Measurements from ENCODE around the gene NOPCHAP1. TPM values are rescaled to one million over a fixed set of nuclear protein-coding genes. Genes with fewer than 3 reads are reported as not detected.
A peak's percentile ranks its signal among the peaks of the same experiment; 100 is the strongest.
"Not testable (repeated sequence)": the region's sequence is repeated elsewhere in the genome, so short reads cannot be mapped to it uniquely, and the experiment has no call there.

The NOPCHAP1 gene, protein sequence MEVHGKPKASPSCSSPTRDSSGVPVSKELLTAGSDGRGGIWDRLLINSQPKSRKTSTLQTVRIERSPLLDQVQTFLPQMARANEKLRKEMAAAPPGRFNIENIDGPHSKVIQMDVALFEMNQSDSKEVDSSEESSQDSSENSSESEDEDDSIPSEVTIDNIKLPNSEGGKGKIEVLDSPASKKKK
- 75.7 TPM for polyA plus RNA-seq (2012; ENCODE audit: insufficient read depth, insufficient read length)

DNA sequence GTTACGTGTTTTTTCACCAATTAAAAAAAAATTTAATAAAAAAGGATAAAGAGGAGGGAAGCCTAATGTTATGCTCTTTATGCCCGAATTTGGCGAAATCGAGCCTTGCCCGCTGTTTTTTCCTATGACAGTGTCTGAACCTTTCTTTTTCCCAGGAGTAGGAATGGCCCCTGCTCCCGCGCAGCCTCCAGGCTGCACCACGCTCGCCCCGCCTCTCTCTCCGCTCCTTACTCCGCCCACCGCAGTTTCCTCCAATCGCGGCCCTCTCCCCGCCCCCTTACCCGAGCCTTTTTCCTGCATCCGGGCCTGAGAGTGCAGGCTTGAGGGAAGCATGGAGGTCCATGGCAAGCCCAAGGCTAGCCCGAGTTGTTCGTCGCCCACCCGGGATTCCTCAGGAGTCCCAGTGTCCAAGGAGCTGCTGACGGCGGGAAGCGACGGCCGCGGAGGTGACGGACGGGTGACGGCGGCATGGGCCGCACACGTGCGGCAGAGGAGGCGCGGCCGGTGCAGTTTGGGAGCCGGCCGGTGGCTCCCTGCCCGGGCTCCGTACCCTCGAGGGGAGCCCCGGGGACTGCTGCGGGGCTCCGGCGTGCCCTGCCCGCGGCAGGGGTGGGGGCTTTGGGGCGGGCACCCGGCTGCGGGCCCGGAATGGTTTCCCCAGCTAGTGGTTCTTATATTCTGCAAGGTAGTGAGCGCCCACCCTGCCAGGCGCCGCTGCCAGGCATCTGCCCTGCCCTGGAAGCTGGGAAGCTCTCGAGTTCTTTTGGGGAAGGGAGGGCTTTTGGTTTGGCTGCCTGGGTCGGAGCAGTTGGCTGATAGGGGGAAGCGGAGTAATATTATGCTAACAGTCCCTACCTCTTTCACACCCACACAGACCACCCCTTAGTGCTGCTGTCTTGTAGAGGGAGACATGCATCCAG, at the start of gene NOPCHAP1:
Gene NOPCHAP1, plus strand, starts transcription at position 295 of the 920 bp plus-strand sequence. Its CDS starts 37 bp downstream, at position 332.
- peak within 1 kb of the TSS; percentile 65 for H3K4me3 ChIP-seq (ENCODE audit: low read length)
- peak; percentile 75 for DNase-seq (ENCODE audit: low read depth, low spot score)

DNA sequence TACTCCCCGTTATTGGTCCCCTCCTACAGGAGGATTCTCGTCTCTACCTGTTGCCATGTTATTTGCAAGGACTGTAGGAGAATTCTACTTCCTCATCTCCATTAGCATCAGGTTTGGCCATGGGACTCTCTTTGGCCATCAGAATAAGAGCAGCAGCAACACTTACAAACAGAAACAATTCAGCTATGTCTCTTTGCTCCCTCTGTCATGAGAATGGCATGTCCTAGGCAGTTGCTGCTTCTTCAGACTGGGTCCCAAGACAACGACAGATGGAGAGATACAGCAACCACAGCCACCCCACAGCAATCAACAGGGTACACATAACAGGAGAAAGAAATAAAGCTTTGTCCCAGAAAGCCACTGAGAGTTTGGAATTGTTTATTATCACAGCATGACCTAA, 47.7 kb upstream of the NOPCHAP1 start:
- no peak overlapping the region for H3K4me3 ChIP-seq (ENCODE audit: low read length)
- no peak for DNase-seq (ENCODE audit: low read depth, low spot score)

DNA sequence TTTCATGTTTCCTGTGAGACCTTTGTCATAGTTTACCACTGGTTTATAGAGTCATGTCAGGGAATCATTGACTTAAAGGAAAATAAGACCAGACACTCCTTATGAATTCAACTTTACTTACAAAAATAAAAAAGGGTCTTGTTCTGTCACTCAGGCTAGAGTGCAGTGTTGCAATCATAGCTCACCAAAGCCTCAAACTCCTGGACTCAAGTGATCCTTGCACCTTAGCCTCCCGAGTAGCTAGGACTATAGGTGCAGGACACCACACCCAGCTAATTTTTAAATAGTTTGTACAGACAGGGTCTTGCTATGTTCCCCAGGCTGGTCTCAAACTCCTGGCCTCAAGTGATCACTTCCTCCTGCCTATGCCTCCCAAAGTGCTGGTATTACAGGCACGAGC, 47.0 kb upstream of the NOPCHAP1 start:
- H3K4me3 ChIP-seq (ENCODE audit: low read length), result no peak overlapping the region
- no peak for DNase-seq (ENCODE audit: low read depth, low spot score)

GRCh38 chr12:104941454-104941853, 44.7 kb upstream of the NOPCHAP1 start:
- DNase-seq (ENCODE audit: low read depth, low spot score), result no peak
- no peak overlapping the region for H3K4me3 ChIP-seq (ENCODE audit: low read length)

DNA sequence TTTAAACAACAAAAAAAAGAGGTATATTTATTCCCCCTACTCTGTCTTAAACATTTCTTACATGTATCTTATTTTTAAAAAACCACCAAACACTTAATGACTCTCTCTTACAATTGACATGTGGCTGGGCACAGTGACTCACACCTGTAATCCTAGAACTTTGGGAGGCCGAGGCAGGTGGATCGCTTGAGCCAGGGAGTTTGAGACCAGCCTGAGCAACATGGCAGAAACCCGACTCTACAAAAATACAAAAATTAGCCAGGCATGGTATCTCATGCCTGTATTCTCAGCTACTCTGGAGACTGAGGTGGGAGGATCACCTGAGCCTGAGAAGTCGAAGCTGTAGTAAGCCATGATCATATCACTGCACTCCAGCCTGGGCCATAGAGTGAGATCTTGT, 44.0 kb upstream of the NOPCHAP1 start:
- H3K4me3 ChIP-seq (ENCODE audit: low read length), result no peak overlapping the region
- no peak for DNase-seq (ENCODE audit: low read depth, low spot score)

- DNase-seq (ENCODE audit: low read depth, low spot score), result not testable (repeated sequence)
Measured at GRCh38 chr12:104943401-104943800, 42.7 kb upstream of the NOPCHAP1 start.

GRCh38 chr12:104944252-104944651, 41.9 kb upstream of the NOPCHAP1 start:
- H3K4me3 ChIP-seq (ENCODE audit: low read length), result no peak overlapping the region
- no peak for DNase-seq (ENCODE audit: low read depth, low spot score)

More at GRCh38 chr12:104943401-104943800, 42.7 kb upstream of the NOPCHAP1 start:
- not testable (repeated sequence) for H3K4me3 ChIP-seq (ENCODE audit: low read length)

GRCh38 chr12:104948716-104949115, 37.4 kb upstream of the NOPCHAP1 start:
- not testable (repeated sequence) for DNase-seq (ENCODE audit: low read depth, low spot score); H3K4me3 ChIP-seq (ENCODE audit: low read length)

GRCh38 chr12:104951759-104952509, 34.2 kb upstream of the NOPCHAP1 start:
- H3K4me3 ChIP-seq (ENCODE audit: low read length), result no peak overlapping the region
- DNase-seq (ENCODE audit: low read depth, low spot score), result no peak

GRCh38 chr12:104952816-104953215, 33.3 kb upstream of the NOPCHAP1 start:
- no peak overlapping the region for H3K4me3 ChIP-seq (ENCODE audit: low read length)
- no peak for DNase-seq (ENCODE audit: low read depth, low spot score)

- no peak overlapping the region for H3K4me3 ChIP-seq (ENCODE audit: low read length)
- DNase-seq (ENCODE audit: low read depth, low spot score), result no peak
Measured at GRCh38 chr12:104953323-104953722, 32.8 kb upstream of the NOPCHAP1 start.

GRCh38 chr12:104955703-104956102, 30.4 kb upstream of the NOPCHAP1 start:
- H3K4me3 ChIP-seq (ENCODE audit: low read length), result no peak overlapping the region
- DNase-seq (ENCODE audit: low read depth, low spot score), result no peak

DNA sequence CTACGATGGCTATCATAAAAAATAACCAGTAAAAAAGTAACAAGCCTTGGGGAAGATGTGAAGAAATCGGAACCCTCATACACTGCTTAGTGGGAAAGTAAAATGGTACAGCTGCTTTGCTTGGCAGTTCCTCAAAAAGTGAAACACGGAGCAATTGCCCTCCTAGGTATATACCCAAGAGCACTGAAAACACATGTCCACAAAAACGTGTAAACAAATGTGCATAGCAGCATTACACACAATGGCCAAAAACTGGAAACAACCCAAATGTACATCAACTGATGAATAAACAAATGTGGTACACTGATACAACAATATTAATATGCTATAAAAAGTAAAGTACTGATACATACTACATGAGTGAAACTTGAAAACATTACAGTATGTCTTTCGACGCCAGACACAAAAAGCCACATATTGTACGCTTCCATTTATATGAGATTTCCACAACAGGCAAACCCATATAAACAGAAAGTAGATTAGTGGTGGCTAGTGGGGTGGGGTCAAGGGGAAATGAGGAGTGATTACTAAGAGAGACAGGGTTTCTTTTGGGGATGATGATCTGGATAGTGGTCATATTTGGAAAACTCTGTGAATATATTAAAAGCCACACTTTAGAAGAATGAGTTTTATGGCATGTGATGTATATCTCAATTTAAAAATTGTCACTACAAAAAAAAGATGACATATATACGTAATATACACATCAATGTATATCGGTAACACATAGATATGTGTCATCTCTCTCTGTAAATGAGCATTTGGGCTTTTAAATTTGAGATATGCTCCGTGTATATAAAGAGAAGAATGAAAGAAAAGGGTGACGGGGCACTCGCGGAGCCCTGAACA, 29.0 kb upstream of the NOPCHAP1 start:
- no peak overlapping the region for H3K4me3 ChIP-seq (ENCODE audit: low read length)
- no peak for DNase-seq (ENCODE audit: low read depth, low spot score)

DNA sequence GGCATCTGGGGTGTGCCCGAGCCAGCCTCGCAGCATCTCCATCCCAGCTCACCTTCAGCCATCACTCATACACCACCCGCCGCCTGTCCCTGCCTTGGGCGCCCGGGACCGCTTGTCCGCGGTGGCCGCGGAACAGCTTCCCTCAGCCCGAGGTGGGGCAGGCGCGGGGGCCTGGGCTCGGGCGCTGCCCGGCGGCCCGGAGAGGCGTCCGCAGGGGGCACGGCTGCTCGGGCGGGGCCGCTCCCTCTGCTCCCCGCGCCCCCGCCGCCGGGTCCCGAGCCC, 28.5 kb upstream of the NOPCHAP1 start:
- no peak for DNase-seq (ENCODE audit: low read depth, low spot score)
- H3K4me3 ChIP-seq (ENCODE audit: low read length), result peak overlapping the region; percentile 71

GRCh38 chr12:104958001-104958804, 27.9 kb upstream of the NOPCHAP1 start, which contains the start of gene SLC41A2:
TSS of gene SLC41A2 (minus strand) at chr12:104958290. CDS start at chr12:104928527, 29,763 bp downstream.
- H3K4me3 ChIP-seq (ENCODE audit: low read length), result peak within 1 kb of the TSS; percentile 71
- DNase-seq (ENCODE audit: low read depth, low spot score), result peak; percentile 32

GRCh38 chr12:104958805-104959334, 27.2 kb upstream of the NOPCHAP1 start:
- DNase-seq (ENCODE audit: low read depth, low spot score), result no peak
- H3K4me3 ChIP-seq (ENCODE audit: low read length), result peak overlapping the region; percentile 71

- no peak for DNase-seq (ENCODE audit: low read depth, low spot score)
- no peak overlapping the region for H3K4me3 ChIP-seq (ENCODE audit: low read length)
Measured at GRCh38 chr12:104959335-104959841, 26.7 kb upstream of the NOPCHAP1 start.

DNA sequence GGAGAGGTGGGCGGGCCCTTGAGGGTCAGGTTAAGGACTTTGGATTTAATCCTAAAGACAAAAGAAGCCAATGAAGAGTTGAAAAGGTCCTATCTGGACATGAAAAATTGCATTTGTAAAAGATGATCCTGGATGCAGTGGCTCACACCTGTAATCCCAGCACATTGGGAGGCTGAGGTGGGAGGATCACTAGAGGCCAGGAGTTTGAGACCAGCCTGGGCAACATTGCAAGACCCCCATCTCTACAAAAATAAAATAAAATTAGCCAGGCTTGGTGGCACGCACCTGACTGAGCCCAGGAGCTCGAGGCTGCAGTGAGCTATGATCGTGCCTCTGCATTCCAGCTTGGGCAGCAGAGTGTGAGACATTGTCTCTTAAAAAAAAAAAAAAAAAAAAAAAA, 25.7 kb upstream of the NOPCHAP1 start:
- DNase-seq (ENCODE audit: low read depth, low spot score), result no peak
- no peak overlapping the region for H3K4me3 ChIP-seq (ENCODE audit: low read length)
